ENCODE data around the gene C1orf87. TPM values are rescaled to one million over a fixed set of nuclear protein-coding genes. Genes with fewer than 3 reads are reported as not detected.

C1orf87 gene
- total RNA-seq, 1 donor from 2014 or later, result not detected

DNA sequence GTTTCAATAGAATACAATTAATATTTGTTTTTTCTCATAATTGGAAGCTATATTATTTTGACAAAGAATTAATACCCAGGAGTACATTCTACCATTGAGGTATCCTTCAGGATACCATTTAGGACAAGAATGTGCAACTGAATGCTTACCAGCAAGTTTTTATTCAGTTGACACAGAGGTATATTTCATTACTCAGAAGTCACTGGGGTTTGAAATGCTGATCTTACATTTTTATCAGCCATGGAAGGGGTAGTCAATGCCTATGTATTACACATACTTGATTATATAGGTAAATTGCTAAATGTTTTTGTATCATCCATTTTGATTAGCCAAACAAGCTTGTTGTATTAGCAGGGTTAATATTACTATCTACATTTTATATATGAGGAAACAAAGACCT, 48.0 kb downstream of the C1orf87 start:
- no peaks in the 10 kb centered on the region for H3K4me1 Mint-ChIP-seq
- H3K4me3 Mint-ChIP-seq, result no peak overlapping the region
- H3K9me3 Mint-ChIP-seq, result peaks cover 8% of the 10 kb centered on the region
- no peak for DNase-seq (ENCODE audit: low read depth, low spot score)
- no peak overlapping the region for H3K27ac Mint-ChIP-seq (ENCODE audit: unreplicated experiment)
- no peaks in the 10 kb centered on the region for H3K27me3 Mint-ChIP-seq (ENCODE audit: low read depth)
- no peaks in the 10 kb centered on the region for H3K36me3 Mint-ChIP-seq (ENCODE audit: low read depth)
- TF ChIP-seq, protein P1, sequence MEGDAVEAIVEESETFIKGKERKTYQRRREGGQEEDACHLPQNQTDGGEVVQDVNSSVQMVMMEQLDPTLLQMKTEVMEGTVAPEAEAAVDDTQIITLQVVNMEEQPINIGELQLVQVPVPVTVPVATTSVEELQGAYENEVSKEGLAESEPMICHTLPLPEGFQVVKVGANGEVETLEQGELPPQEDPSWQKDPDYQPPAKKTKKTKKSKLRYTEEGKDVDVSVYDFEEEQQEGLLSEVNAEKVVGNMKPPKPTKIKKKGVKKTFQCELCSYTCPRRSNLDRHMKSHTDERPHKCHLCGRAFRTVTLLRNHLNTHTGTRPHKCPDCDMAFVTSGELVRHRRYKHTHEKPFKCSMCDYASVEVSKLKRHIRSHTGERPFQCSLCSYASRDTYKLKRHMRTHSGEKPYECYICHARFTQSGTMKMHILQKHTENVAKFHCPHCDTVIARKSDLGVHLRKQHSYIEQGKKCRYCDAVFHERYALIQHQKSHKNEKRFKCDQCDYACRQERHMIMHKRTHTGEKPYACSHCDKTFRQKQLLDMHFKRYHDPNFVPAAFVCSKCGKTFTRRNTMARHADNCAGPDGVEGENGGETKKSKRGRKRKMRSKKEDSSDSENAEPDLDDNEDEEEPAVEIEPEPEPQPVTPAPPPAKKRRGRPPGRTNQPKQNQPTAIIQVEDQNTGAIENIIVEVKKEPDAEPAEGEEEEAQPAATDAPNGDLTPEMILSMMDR (conservative IDR thresholded peaks at IDR 0.05), result no peak

DNA sequence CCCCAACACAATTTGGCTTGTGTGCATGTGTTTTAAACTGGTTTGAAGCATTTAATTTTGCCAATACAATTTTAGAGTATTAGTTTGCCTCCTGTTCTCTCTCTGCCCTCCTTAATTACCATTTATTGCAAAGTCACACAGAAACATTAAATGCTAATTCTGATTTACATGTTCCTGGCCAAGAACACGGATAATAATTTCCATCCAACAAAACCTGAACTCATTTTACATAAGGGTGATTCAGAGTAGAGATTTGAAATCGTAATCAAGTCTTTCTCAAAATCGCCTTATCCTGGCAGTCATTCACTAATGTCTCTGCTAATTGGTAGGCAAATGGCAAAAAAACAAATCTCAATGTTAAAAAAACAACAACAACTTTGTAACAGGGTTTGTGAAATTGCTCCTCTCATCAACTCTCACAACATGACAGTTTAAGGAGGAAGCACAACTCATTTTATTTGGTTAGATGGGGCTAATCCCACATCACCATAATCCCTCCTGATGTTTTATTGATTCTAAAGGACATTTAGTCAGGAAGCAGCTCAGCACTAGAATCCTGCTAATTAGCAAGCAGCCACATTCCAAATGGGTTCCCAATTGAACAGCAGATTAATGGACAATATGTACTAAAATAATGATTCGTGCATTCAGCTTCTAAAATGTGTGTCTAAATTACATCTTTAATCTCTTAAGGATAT, 55.9 kb downstream of the C1orf87 start:
- Mint-ChIP-seq H3K9me3 (peaks cover 8% of the 10 kb centered on the region), H3K27me3 (ENCODE audit: low read depth) (no peaks in the 10 kb centered on the region), H3K4me3 (no peak overlapping the region), H3K4me1 (no peaks in the 10 kb centered on the region), H3K27ac (ENCODE audit: unreplicated experiment) (no peak overlapping the region), H3K36me3 (ENCODE audit: low read depth) (no peaks in the 10 kb centered on the region)
- no peak for DNase-seq (ENCODE audit: low read depth, low spot score)
- TF ChIP-seq, protein P1 (conservative IDR thresholded peaks at IDR 0.05), result no peak

DNA sequence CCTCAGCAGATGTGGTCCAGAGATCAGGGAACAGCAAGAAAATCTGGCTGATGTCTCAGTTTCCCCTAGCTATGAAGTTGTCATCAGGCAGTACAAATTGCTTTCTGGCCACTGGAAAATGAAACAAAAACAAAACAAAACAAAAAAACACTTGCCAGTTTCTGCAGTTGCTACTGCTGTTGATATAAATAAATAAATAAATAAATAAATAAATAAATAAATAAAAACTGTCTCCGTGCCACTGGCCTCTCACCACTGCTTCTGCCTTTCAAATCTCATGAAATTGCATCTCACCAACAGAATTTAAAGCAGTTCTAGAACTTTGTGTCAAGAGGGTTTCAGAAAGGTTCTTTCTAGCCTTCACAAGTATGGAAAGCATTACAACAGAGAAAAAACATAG, 62.9 kb downstream of the C1orf87 start:
- DNase-seq (ENCODE audit: low read depth, low spot score), result no peak
- Mint-ChIP-seq H3K27ac (ENCODE audit: unreplicated experiment) (no peak overlapping the region), H3K27me3 (ENCODE audit: low read depth) (no peaks in the 10 kb centered on the region), H3K9me3 (peaks cover 3% of the 10 kb centered on the region), H3K4me1 (no peaks in the 10 kb centered on the region), H3K4me3 (no peak overlapping the region), H3K36me3 (ENCODE audit: low read depth) (no peaks in the 10 kb centered on the region)
- TF ChIP-seq, protein P1 (conservative IDR thresholded peaks at IDR 0.05), result no peak

DNA sequence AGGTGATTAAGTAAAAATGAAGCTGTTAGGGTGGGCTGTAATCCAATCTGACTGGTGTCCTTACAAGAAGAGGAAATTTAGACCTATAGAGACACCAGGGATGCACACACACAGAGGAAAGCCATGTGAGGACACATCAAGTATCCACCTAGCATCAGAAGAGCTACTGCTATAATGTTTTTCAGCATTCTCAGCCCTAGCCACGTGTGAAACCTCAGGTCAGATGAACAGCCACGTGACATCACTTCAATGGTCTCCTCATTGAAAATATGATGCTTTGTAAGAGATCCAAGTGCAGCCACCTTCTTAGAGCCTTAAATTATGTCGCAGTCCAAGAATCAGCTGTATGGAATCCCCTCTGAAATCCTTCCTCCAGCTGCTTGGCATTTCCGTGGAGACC, 65.1 kb downstream of the C1orf87 start:
- Mint-ChIP-seq H3K9me3 (no peaks in the 10 kb centered on the region), H3K4me1 (no peaks in the 10 kb centered on the region), H3K4me3 (no peak overlapping the region), H3K27me3 (ENCODE audit: low read depth) (no peaks in the 10 kb centered on the region), H3K27ac (ENCODE audit: unreplicated experiment) (no peak overlapping the region), H3K36me3 (ENCODE audit: low read depth) (no peaks in the 10 kb centered on the region)
- TF ChIP-seq, protein P1 (conservative IDR thresholded peaks at IDR 0.05), result no peak
- no peak for DNase-seq (ENCODE audit: low read depth, low spot score)

DNA sequence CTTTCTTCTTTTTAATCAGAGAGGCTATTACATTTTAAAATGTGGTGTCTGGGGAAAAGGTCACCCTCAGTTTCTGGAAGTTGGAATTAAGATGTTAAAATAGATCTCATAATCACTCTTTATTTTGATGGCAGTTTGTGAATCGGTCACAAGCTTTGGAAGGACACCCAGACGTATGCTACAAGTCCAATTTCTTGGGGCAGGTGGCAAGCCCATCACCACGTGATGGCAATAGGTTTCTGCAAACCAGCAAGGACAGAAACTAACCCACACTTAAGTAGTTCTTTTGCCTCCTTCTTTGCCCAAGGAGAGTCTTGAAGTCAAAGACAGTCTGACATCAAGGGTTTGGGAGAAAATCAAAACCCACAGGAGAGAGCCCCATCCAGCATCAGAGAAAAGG, 72.9 kb downstream of the C1orf87 start:
- DNase-seq (ENCODE audit: low read depth, low spot score), result no peak
- Mint-ChIP-seq H3K36me3 (ENCODE audit: low read depth) (no peaks in the 10 kb centered on the region), H3K4me3 (no peak overlapping the region), H3K27ac (ENCODE audit: unreplicated experiment) (no peak overlapping the region), H3K27me3 (ENCODE audit: low read depth) (no peaks in the 10 kb centered on the region), H3K4me1 (no peaks in the 10 kb centered on the region), H3K9me3 (peaks cover 3% of the 10 kb centered on the region)
- TF ChIP-seq, protein P1 (conservative IDR thresholded peaks at IDR 0.05), result no peak

Data from neural crest cell (in vitro differentiated cells).